Mesodermal cell (in vitro differentiated cells): ENCODE results near the gene BAG5.
A peak's percentile ranks its signal among the peaks of the same experiment; 100 is the strongest.

Experiments
- H3K27ac ChIP-seq: 2 replicates; pipeline ENCODE4 v1.7.0; 2013; ENCODE audit warnings: mild to moderate bottlenecking, low read depth, low read length, moderate library complexity; ENCODE audit not compliant: severe bottlenecking
- H3K36me3 ChIP-seq: 2 replicates; pipeline ENCODE4 v1.7.1; 2013; ENCODE audit warnings: mild to moderate bottlenecking, low read length, moderate library complexity; ENCODE audit not compliant: control insufficient read depth, insufficient read depth
- H3K4me1 ChIP-seq: one replicate; pipeline ENCODE4 v1.7.1; 2013; ENCODE audit warnings: mild to moderate bottlenecking, low read length; ENCODE audit not compliant: insufficient read depth, control insufficient read depth, poor library complexity, severe bottlenecking
- H3K4me3 ChIP-seq: 2 replicates; pipeline ENCODE4 v1.7.0; 2013; ENCODE audit warnings: low read length, control low read depth, mild to moderate bottlenecking; ENCODE audit not compliant: insufficient read depth, poor library complexity, severe bottlenecking; ENCODE audit errors: extremely low read depth
- H3K9me3 ChIP-seq: 2 replicates; pipeline ENCODE4 v1.7.1; 2013; ENCODE audit warnings: mild to moderate bottlenecking, low read length, moderate library complexity; ENCODE audit not compliant: control insufficient read depth
- WGBS, 2 experiments: methylation state at CpG; one replicate each; pipeline ENCODE4 v1.1.5; 2013; ENCODE audit warnings: missing lambda C conversion rate in 2 of 2; ENCODE audit not compliant: insufficient coverage in 2 of 2; 5-methylcytosine and 5-hydroxymethylcytosine counted together

The BAG5 gene

DNA sequence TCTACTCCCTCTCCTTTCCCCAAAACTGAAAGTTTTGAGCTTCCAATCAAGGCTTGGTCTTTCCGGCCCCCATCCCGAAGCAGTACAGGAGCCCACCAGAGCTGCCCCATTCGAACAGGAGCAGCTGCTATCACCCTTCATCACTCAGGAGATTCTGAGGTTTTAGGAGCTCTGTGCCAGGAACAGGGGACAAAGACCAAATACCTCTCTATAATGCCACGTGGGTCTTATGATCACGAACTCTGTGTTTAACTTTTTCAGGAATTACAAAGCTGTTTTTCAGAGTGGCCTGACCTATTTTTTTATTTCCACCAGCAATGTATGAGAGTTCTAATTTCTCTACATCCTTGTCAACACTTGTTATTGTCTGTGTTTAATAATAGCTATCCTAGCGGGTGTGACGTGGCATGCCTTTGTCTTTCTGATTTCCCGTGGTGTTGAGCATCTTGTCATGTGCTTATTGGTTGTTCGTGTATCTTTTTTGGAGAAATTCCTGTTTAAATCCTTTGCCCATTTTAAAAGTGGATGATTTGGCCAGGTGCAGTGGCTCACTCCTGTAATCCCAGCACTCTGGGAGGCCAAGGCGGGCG is 22.0 kb upstream of the BAG5 start:
- 93 to 96% methylated on average over 7 to 8 of the region's 11 CpGs for WGBS, 2 experiments
- Histone ChIP-seq H3K36me3 (peaks cover 46% of the 10 kb centered on the region), H3K4me3 (no peak overlapping the region)

GRCh38 chr14:103581954-103582703 is 19.7 kb upstream of the BAG5 start:
- Histone ChIP-seq H3K4me3 (no peak overlapping the region), H3K36me3 (peaks cover 52% of the 10 kb centered on the region), H3K9me3 (no peaks in the 10 kb centered on the region), H3K4me1 (peaks cover 1% of the 10 kb centered on the region), H3K27ac (no peak overlapping the region)
- 97 to 98% methylated on average over 26 of the region's 26 CpGs for WGBS, 2 experiments

More for the DNA sequence above, 22.0 kb upstream of the BAG5 start:
- H3K4me1 ChIP-seq = no peaks in the 10 kb centered on the region
- no peak overlapping the region for H3K27ac ChIP-seq
- H3K9me3 ChIP-seq = no peaks in the 10 kb centered on the region

DNA sequence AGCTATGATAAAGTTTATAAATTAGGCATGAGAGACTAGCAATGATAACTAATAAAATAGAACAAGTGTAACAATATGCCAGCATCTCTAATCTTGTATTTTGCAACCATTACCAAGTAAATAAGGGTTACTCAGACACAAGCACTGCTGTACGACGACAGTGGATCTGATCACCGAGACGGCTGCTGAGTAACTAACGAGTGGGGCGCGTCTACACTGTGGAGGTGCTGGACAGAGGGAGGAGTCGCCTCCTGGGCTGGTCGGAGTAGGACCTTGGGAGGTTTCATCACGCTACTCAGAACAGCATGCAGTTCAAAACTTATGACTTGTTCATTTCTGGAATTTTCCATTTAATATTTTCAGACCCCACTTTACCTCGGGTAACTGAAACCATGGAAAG is 18.7 kb upstream of the BAG5 start:
- 98% methylated on average over 9 to 10 of the region's 11 CpGs for WGBS, 2 experiments
- peaks cover 55% of the 10 kb centered on the region for H3K36me3 ChIP-seq

DNA sequence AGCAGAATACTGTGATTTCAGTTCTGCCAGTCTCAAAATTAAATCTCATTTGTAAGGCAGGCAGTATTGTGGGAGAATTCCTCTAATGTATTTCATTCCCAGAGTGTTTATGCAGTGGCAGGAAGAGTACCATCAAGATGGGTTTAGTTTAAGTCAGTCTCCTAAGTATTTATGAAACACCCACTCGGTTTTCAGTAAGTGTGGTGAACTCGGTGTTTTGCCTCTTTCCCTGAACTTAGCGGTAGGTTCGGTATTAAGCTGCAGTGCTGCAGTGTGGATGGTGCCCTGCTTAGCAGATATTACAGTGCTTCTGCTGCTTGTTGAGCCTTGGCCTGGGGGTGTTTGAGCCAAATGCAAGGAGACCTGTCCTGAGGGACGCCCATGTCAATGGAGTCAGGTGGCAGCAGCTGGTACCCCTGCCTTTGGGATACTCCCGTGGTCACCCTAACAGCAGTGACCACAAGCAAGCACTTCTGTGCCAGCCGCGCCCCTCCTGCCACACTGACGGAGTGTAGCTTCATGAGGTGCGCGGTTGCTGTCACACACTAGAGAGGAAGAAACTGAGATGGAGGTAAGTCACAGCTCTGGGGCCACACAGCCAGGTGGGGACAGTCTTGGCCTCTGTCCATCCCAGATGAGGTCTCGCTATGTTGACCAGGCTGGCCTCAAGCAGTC is 16.1 kb upstream of the BAG5 start:
- H3K4me3 ChIP-seq = no peak overlapping the region
- H3K9me3 ChIP-seq = no peaks in the 10 kb centered on the region
- H3K4me1 ChIP-seq = peaks cover 15% of the 10 kb centered on the region
- peaks cover 69% of the 10 kb centered on the region for H3K36me3 ChIP-seq
- no peak overlapping the region for H3K27ac ChIP-seq
- WGBS, 2 experiments = 97 to 98% methylated on average over 12 of the region's 12 CpGs

More for the DNA sequence above, 18.7 kb upstream of the BAG5 start:
- no peak overlapping the region for H3K27ac ChIP-seq
- no peaks in the 10 kb centered on the region for H3K9me3 ChIP-seq
- peaks cover 10% of the 10 kb centered on the region for H3K4me1 ChIP-seq
- H3K4me3 ChIP-seq = no peak overlapping the region

GRCh38 chr14:103576371-103577024 is 14.0 kb upstream of the BAG5 start:
- WGBS, 2 experiments = 50 to 60% methylated on average over 4 to 6 of the region's 9 CpGs
- no peaks in the 10 kb centered on the region for H3K9me3 ChIP-seq
- H3K27ac ChIP-seq = peak overlapping the region; percentile 68
- peaks cover 15% of the 10 kb centered on the region for H3K4me1 ChIP-seq
- no peak overlapping the region for H3K4me3 ChIP-seq
- peaks cover 70% of the 10 kb centered on the region for H3K36me3 ChIP-seq

DNA sequence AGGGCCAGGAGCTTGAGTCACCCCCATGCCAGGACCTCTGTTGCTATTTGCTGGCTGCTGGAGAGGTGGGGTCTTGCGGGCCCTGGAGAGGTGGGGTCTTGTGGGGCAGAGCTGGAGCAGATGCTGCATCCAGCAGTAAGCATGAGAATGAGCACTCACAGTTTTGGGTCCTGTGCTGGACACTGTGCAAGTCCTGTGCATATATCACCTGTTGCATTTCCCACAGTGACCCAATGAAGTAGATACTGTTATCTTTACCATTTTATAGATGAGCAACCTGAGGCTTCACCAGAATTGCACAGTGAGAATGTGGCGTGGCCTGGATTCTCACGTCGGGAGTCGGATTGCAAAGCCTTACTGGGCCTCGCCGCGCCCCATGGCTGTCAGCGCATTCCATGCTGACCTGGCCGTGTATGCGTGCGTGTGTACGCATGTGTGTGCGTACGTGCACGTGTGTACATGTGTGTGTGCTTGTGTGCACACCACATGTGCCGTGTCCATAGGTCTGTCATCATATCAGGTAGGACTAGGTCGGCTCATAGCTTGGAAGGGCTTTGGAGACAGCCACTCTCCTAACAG is 12.3 kb upstream of the BAG5 start:
- no peak overlapping the region for H3K27ac ChIP-seq
- H3K4me1 ChIP-seq = peaks cover 18% of the 10 kb centered on the region
- peaks cover 58% of the 10 kb centered on the region for H3K36me3 ChIP-seq
- H3K9me3 ChIP-seq = no peaks in the 10 kb centered on the region
- 94 to 99% methylated on average over 16 to 18 of the region's 18 CpGs for WGBS, 2 experiments
- H3K4me3 ChIP-seq = no peak overlapping the region

- 85 to 90% methylated on average over 3 to 5 of the region's 6 CpGs for WGBS, 2 experiments
- H3K36me3 ChIP-seq = peaks cover 57% of the 10 kb centered on the region
These were observed 11.6 kb upstream of the BAG5 start for GRCh38 chr14:103574104-103574503.

GRCh38 chr14:103569408-103569807 is 7.0 kb upstream of the BAG5 start:
- Histone ChIP-seq H3K36me3 (peaks cover 38% of the 10 kb centered on the region), H3K9me3 (no peaks in the 10 kb centered on the region), H3K27ac (peak overlapping the region; percentile 54), H3K4me1 (peaks cover 11% of the 10 kb centered on the region), H3K4me3 (no peak overlapping the region)
- 69 to 82% methylated on average over 7 to 9 of the region's 11 CpGs for WGBS, 2 experiments

More at GRCh38 chr14:103574104-103574503, 11.6 kb upstream of the BAG5 start:
- H3K27ac ChIP-seq = no peak overlapping the region
- no peaks in the 10 kb centered on the region for H3K9me3 ChIP-seq
- H3K4me1 ChIP-seq = peaks cover 21% of the 10 kb centered on the region
- no peak overlapping the region for H3K4me3 ChIP-seq

DNA sequence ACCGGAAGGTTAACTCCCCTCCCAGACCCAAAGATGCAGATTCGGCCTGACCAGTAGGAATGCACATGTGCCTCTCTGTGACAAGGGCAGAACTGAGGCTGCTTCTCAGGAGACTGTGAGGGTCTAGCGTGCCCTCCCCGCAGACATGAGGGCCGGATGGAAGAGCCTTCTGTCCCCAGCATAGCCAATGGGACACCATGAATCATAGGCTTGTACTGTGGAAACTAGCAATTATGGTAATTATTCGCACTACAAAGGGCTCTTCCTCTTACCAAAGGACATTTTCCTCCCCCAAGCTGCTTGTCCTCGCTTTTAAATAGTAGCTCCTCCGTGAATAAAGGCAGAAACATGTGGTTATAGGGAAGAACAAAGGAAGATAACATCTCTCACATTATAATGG is 6.5 kb upstream of the BAG5 start:
- Histone ChIP-seq H3K36me3 (peaks cover 33% of the 10 kb centered on the region), H3K27ac (peak overlapping the region; percentile 54), H3K4me1 (peaks cover 15% of the 10 kb centered on the region), H3K4me3 (no peak overlapping the region), H3K9me3 (no peaks in the 10 kb centered on the region)
- WGBS, 2 experiments = 41 to 46% methylated on average over 5 of the region's 8 CpGs

DNA sequence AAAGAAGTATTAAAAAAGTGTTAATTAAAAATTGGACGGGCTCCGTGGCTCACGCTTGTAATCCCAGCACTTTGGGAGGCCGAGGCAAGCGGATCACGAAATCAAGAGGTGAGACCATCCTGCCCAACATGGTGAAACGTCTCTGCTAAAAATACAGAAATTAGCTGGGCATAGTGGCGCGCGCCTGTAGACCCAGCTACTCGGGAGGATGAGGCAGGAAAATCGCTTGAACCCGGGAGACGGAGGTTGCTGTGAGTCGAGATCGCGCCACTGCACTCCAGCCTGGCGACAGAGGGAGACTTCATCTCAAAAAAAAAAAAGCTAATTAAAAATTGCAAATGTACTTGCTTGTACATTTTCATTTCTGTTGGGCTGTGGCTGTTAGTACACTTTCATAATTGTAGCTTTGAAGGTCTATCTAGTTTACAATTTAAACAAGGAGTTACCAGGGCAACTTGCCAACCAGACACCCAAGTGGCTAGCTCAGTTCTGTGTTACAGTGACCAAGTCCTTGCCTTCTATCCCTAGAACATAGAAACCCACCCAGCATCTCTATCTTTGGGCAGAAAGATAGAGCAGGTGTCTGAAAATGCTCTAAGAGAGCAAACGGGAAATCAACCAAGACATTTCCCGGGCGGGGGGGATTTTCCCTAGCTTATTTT is 1.5 kb upstream of the BAG5 start:
- Histone ChIP-seq H3K27ac (no peak overlapping the region), H3K9me3 (no peaks in the 10 kb centered on the region), H3K36me3 (peaks cover 31% of the 10 kb centered on the region), H3K4me1 (peaks cover 12% of the 10 kb centered on the region), H3K4me3 (peak overlapping the region; percentile 99)
- 71 to 77% methylated on average over 17 to 19 of the region's 21 CpGs for WGBS, 2 experiments
